Pulmonary artery endothelial cell (primary cell): Measurements from ENCODE around the gene BAD. TPM values are rescaled to one million over a fixed set of nuclear protein-coding genes. Genes with fewer than 3 reads are reported as not detected.
"Not testable (repeated sequence)": the region's sequence is repeated elsewhere in the genome, so short reads cannot be mapped to it uniquely, and the experiment has no call there.

ENCODE experiments used
- DNase-seq: peaks from one replicate; pipeline ENCODE4 v3.0.0-alpha.2; 2011; ENCODE audit warnings: low read depth, low spot score
- total RNA-seq: library from RNA; depleted of rRNA; stranded (reverse); fragments of >200 nt; gene quantifications from 2 replicates; pipeline ENCODE4 v1.2.3, GENCODE V29; 2014

BAD gene
- total RNA-seq: 60.7 and 84.5 TPM in 2 replicates

- DNase-seq: no peak
Measured at GRCh38 chr11:64284048-64284961, at the start of gene BAD. TSS of gene BAD (minus strand) at chr11:64284665. CDS start at chr11:64284368, 297 bp downstream.

- no peak for DNase-seq
Measured at GRCh38 chr11:64333556-64333955, 49.1 kb upstream of the BAD start.

- peak; percentile 35 for DNase-seq
Measured at GRCh38 chr11:64331569-64332371, 47.3 kb upstream of the BAD start.

- no peak for DNase-seq
Measured at GRCh38 chr11:64330888-64331287, 46.4 kb upstream of the BAD start.

GRCh38 chr11:64327993-64328392 is 43.5 kb upstream of the BAD start:
- DNase-seq: no peak

DNA sequence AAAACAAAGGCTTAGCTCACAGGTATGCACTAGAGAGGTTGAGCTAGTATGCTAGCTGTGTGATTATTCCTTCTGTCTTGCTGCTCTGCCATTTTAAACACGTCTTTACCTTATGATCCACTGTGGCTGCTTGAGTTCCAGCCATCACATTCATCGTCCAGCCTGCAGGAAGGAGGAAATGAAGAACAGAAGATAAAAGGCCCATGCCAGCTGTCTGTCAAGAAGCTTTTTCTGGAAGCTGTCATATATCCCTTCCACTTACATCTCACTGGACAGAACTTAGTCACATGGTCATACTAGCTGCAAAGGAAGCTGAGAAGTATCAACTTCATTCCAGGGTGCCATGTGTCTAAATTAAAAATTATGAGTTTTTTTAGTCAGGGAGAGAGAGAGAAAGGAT is 42.9 kb upstream of the BAD start:
- DNase-seq: no peak

GRCh38 chr11:64324692-64325469 is 40.4 kb upstream of the BAD start:
- DNase-seq: no peak

GRCh38 chr11:64323984-64324383 is 39.5 kb upstream of the BAD start:
- not testable (repeated sequence) for DNase-seq

GRCh38 chr11:64323373-64323772 is 38.9 kb upstream of the BAD start:
- DNase-seq: no peak

DNA sequence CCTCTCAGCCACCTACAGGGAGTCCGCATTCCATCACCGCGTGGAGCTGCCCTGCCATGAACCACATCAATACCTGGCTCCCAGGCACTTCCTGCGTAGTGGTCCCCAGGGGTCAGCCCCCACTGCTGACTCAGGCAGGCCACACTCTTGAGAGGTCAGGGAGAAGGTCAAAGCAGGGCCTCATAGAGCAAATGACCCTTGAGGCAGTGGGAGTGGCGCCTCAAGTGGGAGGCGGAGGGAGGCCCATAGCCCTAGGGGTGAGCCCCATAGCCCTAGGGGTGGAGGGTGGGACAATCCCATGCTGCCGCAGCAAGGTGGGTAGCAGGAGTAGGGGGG is 38.4 kb upstream of the BAD start:
- no peak for DNase-seq

DNA sequence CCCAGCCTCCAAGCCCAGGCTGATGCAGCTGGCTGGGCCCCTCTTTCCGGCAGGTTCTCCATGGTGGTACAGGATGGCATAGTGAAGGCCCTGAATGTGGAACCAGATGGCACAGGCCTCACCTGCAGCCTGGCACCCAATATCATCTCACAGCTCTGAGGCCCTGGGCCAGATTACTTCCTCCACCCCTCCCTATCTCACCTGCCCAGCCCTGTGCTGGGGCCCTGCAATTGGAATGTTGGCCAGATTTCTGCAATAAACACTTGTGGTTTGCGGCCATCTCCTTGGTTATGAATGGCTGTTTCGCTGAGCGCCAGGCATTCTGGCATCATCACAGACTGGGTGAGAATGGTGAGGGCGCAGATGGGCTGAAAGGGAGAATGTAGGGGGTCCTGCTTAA is 37.1 kb upstream of the BAD start:
- no peak for DNase-seq

DNA sequence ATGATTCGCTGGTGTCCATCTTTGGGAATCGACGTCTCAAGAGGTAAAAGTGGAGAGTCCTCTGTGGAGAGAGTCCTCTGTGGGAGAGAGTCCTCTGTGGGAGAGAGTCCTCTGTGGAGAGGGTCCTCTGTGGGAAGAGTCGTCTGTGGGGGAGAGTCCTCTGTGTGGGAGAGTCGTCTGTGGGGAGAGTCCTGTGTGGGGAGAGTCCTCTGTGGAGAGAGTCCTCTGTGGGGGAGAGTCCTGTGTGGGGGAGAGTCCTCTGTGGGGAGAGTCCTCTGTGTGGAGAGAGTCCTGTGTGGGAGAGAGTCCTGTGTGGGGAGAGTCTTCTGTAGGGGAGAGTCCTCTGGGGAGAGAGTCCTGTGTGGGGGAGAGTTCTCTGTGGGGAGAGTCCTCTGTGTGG is 36.6 kb upstream of the BAD start:
- DNase-seq: no peak

DNA sequence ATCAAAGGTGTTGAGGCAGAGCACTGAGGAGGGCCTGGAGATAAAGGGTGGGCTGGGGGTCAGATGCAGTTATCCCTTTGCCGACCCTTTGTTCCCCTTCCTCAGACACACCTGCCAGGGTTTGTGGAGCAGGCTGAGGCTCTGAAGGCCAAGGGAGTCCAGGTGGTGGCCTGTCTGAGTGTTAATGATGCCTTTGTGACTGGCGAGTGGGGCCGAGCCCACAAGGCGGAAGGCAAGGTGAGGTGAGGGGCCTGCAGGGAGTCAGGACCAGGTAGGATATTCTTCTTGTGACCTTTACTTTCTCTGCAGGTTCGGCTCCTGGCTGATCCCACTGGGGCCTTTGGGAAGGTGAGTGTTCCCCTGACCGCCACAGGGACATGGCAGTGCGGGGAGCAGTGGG is 36.1 kb upstream of the BAD start:
- no peak for DNase-seq

- DNase-seq: no peak
Measured at GRCh38 chr11:64318766-64319761, 34.6 kb upstream of the BAD start.

DNA sequence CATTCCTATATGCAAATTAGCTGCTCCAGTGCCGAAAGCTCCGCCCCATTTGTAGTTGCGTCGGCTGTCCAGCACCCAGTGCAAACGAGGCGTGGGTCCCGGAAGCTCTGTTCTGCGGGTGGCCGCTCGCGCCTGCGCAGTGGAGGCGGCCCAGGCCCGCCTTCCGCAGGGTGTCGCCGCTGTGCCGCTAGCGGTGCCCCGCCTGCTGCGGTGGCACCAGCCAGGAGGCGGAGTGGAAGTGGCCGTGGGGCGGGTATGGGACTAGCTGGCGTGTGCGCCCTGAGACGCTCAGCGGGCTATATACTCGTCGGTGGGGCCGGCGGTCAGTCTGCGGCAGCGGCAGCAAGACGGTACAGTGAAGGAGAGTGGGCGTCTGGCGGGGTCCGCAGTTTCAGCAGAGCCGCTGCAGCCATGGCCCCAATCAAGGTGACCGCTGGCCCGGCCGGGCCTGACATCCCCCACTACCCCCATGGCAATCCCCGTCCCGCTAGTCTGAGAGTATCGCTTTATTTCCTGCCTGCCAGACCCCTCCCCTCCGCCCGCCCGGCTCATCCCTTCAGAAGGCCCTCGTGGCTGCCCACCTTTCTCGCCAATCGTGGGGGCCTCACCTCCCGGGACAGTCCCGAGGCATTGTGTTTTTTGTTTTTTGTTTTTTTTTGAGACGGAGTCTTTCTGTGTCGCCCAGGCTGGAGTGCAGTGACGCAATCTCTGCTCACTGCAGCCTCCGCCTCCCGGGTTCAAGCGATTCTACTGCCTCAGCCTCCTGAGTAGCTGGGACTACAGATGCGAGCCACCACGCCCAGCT is 33.7 kb upstream of the BAD start, which contains the start of gene PRDX5:
Gene PRDX5, plus strand, starts transcription at position 161 of the 805 bp plus-strand sequence. Its CDS starts 95 bp downstream, at position 256.
- peak; percentile 74 for DNase-seq

DNA sequence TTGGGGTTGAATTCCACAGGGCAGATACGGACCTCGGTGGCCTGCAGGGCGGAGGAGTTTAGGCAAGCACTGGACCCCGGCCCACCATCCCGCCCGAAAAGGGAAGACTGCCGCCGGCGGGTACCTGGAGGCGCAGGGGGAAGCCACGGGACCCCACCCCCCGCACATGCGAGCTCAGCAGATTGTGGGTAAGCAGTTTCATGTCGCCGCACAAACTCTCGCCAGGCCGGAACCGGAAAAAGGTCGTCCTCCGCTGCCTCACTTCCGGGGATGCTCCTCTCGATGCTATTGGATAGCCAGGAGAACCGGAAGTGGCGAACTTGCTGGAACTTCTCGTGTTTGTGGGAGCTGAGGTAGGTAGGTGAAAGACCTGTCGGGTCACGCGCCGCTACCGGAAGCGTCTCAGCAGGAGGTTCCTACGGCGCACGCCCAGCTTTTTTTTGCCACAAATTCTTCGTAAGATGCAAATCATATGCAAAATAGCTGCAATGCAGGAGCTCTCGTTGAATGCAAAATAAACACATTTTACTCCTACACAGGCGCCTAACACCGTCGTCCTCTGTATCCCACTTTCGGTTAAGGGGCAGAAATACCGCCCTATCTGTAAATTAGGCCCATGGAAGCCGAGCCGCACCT is 33.0 kb upstream of the BAD start, which contains the start of gene TRMT112:
Gene TRMT112, minus strand, starts transcription at position 235 of the 636 bp plus-strand sequence. Its CDS starts 33 bp downstream, at position 202.
- DNase-seq: peak; percentile 82

- DNase-seq: no peak
Measured at GRCh38 chr11:64316672-64317324, 32.3 kb upstream of the BAD start.
